GM10847 (cell line): ENCODE measurements around the gene SUN5.

Experiments
- POLR2A ChIP-seq: IDR thresholded peaks from 2 replicates; pipeline ENCODE4 v1.6.1; 2011; ENCODE audit not compliant: insufficient read length; ENCODE audit errors: extremely low read depth

Gene SUN5, protein sequence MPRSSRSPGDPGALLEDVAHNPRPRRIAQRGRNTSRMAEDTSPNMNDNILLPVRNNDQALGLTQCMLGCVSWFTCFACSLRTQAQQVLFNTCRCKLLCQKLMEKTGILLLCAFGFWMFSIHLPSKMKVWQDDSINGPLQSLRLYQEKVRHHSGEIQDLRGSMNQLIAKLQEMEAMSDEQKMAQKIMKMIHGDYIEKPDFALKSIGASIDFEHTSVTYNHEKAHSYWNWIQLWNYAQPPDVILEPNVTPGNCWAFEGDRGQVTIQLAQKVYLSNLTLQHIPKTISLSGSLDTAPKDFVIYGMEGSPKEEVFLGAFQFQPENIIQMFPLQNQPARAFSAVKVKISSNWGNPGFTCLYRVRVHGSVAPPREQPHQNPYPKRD

DNA sequence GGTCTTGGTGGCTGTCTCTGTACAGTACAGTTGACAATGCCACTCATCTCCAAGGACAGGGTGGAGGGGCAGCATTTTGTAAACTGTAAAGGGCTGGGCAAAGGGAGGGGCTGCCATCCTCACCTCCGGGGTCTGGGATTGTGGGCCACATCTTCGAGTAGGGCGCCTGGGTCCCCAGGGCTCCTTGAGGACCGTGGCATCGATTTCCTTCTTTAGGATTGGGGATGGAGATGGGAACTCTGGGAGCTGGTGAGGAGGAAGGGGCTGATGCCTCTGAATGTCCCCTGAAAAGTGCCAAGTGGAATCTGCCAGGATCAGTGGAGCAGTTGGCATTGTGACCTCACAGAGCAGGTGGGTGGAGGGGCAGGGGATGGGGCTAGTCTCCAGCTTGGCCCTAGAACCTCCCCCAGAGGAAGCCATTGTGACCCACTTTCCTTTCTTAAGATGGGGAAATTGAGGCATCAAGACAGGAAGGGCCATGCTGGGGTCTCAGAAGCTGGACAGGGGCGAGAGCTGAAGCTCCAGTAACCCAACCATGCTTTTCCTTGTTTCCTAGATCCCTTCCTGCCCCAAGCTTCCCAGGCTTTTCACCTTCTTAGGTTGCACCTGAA is at the start of gene SUN5:
TSS of gene SUN5 (minus strand) at position 293 of the 611 bp plus-strand sequence. CDS start at position 200, 93 bp downstream.
- TF ChIP-seq POLR2A: no peak

DNA sequence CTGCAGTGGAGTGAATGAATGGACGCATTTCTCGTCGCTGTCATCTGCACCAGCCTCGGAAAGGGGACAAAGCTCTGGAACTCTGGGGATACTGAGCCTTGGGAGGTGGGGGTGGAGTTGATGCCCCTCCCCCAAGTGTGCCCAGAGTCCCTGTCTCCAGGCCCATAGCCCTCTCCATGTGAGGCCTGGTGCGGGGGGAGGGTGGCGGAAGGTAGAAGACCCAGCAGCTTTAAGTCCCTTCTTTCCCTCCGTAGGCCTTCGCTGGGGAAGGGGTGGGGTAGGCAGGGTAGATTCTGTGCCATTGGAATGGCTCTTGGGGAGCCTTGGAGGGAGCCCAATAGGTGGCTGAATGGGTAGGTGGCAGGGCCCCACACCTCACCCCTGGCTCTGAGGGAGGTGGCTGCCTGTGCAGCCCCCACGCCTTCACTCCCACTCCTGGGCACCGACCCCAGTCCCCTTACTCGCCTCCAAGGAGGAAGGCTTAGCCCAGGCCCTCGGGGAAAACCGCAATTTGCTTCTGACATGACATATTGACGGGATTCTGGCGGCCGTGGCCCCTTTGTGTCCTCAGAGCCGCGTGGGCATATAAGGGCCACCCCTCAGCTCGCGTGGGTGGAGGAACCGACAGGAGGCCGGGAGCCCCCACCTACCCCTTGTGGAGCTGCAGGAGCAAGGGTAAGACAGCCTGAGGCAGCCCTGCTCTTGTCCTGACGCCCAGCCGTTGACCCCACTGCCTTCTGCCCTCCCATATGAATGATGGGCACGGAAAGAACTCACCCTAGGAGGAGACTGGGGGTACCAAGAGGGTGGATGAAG is 49.3 kb upstream of the SUN5 start, which contains the start of gene BPIFB3:
TSS of gene BPIFB3 (plus strand) at position 613 of the 816 bp plus-strand sequence. CDS start 1,533 bp downstream, outside the sequence.
- no peak for TF ChIP-seq POLR2A

DNA sequence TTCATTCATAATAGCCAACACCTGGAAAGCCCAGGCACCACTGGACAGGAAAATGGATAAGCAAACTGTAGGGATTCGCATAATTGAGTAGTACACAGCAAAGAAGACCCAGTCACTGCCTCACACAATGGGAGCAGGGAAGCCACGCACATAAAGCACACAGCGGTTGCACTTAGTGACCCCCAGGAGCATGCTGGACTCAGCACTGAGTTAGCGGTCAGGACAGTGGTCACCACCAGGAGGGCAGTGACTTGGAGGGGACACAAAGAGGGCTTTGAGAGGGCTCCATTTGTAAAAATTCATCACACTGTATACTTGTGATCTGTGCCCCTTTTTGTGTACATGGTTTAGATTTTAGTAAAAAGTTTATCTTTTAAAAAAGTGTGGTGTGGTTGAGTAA is 47.1 kb upstream of the SUN5 start:
- no peak for TF ChIP-seq POLR2A

DNA sequence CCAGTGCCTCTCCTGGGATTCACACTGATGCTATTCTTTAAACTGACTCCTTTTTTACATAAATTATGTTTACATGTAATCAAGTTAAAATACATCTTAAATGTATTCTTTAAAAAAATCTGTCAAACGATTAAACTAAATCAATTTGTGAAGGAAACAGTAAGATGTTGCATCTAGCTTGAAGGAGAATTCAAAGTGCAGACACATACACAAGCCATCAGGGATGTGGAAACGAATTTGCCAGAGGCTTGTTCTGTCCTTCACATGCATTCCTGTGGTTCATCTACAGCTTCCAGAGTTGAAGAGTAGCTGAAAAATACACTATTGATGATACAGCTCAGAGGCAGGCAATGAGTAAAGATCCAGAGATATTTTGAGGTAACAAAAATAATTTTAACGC is 42.2 kb upstream of the SUN5 start:
- TF ChIP-seq POLR2A: no peak

DNA sequence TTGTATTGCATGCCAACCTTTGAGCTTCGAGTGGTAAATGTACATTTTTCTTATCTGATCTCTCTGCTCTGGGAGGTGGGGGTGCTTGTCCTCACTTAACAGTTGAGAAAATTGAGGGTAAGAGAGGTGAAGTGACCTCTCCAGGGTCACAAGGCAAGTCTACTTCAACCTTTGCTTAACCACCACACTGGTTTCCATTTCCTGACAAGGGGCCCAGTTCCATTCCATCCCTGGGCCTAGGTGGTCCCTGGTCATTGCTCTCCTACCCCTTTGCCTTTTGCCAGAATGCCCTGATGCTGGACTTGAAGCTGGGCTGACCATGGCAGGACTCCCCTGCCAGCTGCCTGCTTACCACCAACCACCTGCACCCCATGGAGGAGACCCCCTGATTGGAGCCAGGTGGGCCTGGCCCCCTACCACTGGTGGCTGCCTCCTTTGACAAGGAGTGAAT is 39.5 kb upstream of the SUN5 start:
- no peak for TF ChIP-seq POLR2A

DNA sequence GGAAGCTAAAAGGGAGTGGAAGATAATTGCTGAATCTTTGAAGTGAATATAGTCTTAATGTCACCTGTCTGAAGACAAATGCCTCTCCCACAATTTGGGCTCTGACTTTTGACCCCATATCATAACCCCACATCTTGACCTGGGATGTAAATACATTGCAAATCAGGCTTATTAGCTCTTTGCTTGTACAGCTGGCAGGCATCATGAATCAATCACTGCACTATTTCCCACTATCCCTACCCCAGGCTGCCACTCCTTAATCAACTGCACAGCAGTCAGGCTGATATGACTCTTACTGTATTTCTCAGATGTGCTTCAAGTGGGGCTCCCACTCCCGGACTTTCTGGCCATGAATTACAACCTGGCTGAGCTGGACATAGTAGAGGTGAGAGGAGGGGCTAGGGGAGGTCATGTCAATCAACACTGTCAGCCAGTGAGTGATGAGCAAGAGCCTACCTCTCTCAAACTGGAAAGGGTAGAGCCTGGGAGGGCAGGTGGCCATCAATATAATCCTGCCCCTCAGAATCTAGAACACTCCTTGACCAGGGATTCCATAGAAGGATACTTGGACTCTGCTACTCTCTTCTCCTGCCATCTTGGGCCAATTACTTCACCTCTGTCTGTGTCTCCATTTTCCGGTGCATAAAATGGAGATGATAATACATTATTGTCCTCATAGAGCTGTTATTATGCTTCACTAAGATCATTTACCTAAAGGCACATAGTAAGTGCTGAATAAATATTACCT is 38.9 kb upstream of the SUN5 start:
- no peak for TF ChIP-seq POLR2A

DNA sequence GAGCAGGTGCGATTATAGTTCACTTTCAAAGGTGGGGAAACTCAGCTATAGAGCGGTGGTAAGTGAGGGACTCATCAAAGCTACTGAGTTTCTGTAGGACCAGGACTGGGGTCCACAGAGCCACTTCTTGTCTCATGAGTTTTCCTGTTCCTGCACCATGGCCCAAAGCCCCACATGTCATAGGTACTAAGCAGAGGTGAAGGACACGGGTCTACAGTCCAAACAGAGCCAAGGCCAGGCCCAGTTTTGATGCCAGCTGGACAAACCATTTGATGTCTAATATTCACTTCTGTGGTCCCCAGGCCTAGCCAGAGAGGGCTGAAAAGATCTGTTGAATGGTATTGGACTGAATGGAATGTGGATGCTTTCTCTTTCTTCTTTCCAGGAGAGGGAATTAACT is 38.2 kb upstream of the SUN5 start:
- no peak for TF ChIP-seq POLR2A

DNA sequence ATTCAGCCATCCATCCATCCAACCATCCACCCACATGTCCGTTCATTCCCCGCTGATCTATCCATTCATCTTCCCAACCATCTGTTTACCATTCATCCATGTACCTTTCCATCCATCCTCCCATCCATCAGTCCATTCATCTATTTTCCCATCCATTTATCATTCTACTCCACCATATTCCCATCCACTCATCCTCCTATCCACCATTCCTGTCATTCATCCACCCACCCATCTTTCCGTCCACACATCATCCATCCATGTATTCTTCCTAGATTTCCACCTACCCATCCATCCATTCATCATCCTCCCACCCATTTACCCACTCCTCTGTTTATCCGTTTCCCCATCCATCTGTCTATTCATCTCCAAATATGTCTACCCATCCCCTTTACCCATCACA is 34.0 kb upstream of the SUN5 start:
- no peak for TF ChIP-seq POLR2A

DNA sequence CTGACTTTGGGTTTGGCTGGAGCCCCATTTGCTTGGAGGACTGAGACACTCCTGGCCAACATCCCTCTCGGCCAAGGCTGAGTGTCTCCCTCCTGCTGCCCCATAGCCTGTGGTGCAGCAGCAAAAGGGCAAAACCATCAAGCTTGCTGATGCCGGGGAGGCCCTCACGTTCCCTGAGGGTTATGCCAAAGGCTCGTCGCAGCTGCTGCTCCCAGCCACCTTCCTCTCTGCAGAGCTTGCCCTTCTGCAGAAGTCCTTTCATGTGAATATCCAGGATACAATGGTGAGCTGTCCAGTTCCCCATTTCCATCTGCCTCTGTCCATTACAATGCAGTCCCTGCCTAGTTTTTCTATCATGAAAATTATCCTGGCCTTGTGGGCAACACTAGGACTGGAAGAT is 33.2 kb upstream of the SUN5 start:
- no peak for TF ChIP-seq POLR2A

DNA sequence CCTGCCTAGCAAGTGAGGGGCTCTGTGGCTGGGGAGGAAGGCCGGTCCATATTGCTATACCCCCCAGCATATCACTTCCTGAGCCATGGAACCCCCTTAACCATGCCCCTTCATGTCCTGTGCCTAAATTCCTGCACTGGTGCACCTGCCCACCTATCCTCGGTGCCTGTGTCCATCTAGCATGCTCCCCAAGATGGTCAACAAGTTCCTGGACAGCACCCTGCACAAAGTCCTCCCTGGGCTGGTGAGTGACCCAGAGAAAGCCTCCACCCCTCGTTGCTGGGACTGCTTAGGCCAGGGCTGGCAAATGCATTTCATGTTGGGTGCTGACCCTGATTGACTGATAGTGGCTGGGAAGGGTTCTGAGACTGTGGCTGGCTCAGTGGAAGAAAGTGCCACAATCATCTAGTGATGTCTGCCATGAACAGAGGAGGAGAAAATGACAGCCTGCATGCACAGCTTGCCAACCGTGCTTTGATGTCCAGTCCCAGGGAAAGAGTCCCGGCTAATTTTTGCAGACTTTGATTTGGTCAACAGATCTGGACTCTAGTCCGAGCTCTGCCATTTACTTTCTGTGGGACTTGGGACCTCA is 30.8 kb upstream of the SUN5 start:
- TF ChIP-seq POLR2A: no peak

DNA sequence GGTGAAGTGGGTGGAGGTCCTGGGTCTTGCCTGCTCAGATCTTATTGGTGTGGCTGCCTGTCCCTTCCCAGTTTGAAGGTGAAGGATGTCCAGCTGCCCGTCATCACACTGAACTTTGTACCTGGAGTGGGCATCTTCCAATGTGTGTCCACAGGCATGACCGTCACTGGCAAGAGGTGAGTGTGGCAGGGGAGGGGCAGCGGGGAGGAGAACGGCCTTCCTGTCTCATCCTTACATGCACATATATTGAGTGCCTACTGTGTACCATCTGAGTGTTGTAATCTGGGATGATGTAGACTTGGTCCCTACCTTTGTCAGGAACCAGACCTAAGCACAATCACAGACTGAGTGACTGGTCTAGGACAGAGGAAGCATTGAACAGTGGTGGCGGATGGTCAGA is 29.9 kb upstream of the SUN5 start:
- no peak for TF ChIP-seq POLR2A

DNA sequence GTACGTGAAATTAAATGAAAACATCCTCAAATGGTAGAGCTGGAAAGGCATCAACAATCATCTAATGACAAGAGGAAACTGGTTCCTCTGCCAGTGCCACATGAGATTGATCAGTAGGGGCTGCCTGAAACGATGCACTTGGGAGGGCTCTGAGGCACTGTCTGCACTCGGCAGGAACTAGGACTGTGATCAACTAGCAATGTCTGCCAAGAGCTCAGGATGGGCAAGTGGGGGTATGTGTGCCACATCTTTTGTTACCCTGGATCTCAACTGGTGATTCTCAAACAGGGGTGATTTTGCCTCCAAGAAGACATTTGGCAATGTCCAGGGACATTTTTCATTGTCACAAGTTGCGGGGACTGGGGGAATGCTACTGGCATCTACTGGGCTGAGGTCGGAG is 29.1 kb upstream of the SUN5 start:
- no peak for TF ChIP-seq POLR2A

DNA sequence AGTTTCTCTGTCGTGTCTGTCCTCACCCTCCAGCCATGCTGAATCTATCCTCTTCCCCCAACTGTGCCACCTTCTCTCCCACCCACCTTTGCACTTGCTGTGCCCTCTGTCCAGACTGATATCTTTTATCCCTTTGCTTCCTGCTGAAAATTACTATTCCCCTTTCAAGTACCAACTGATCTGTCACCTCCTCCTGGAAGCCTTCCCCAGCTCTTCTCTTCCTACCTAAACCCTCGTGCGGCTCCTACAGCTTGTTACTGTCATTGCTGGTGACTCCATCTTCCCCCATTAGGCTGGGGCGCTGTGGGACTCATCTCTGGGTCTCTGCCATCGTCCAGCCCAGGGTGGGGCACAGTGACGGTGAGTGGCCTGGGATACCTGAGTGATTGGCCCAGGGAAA is 28.3 kb upstream of the SUN5 start:
- TF ChIP-seq POLR2A: no peak

DNA sequence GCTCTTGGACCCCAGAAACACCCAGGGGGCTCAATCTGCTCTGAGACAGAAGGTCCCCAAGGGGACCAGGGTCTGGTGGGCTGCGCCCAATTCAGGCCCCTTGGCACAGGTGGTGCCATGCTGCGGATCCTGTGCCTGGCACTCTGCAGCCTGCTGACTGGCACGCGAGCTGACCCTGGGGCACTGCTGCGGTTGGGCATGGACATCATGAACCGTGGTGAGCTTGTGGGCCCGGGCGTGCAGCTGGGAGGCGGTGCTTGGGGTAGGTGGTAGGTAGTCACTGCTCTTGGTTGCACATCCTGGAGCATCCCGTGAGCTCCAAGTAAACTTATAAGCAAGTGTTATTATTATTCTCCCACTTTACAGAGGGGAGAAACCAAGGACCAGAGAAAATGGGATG is 27.3 kb upstream of the SUN5 start, which contains the start of gene BPIFB6:
TSS of gene BPIFB6 (plus strand) at position 118 of the 400 bp plus-strand sequence. CDS start at position 118, 0 bp downstream.
- no peak for TF ChIP-seq POLR2A
